DND-41 (cell line): Measurements from ENCODE around the gene MEX3C.

Experiments used
- EZH2 ChIP-seq: IDR thresholded peaks from 3 replicates; pipeline ENCODE4 v1.6.1; 2012; ENCODE audit warnings: borderline replicate concordance, low read depth, mild to moderate bottlenecking, moderate library complexity, low read length, inconsistent platforms; ENCODE audit not compliant: severe bottlenecking
- TF ChIP-seq, protein P1 (sequence below): IDR thresholded peaks from 2 replicates; pipeline ENCODE4 v1.5.1; 2012; ENCODE audit warnings: borderline replicate concordance, low read length, moderate library complexity, mild to moderate bottlenecking; ENCODE audit not compliant: poor library complexity, severe bottlenecking; ENCODE audit errors: extremely low read depth

DNA sequence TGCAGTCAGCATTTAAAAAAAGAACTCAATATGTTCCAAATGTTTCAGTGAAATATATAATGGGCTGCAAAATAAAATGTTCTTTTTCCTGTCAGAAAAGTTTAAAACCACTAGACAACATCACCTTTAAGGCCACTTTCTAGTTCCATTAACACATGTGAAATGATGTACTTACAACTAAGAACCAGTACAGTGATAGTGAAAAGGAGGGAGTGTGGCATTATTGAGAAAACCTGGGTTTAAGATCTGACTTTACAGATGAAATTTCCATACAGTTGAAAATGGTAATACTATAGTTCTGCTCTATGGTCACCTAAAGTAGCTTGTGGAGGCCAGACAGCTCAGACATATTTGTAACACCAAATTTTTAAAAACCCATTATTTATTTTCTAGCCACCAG, 14.7 kb downstream of the MEX3C start:
- TF ChIP-seq, protein P1, sequence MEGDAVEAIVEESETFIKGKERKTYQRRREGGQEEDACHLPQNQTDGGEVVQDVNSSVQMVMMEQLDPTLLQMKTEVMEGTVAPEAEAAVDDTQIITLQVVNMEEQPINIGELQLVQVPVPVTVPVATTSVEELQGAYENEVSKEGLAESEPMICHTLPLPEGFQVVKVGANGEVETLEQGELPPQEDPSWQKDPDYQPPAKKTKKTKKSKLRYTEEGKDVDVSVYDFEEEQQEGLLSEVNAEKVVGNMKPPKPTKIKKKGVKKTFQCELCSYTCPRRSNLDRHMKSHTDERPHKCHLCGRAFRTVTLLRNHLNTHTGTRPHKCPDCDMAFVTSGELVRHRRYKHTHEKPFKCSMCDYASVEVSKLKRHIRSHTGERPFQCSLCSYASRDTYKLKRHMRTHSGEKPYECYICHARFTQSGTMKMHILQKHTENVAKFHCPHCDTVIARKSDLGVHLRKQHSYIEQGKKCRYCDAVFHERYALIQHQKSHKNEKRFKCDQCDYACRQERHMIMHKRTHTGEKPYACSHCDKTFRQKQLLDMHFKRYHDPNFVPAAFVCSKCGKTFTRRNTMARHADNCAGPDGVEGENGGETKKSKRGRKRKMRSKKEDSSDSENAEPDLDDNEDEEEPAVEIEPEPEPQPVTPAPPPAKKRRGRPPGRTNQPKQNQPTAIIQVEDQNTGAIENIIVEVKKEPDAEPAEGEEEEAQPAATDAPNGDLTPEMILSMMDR: no peak
- no peak for TF ChIP-seq EZH2
